Heart left ventricle (tissue), 13 donors: ENCODE data around the gene LEFTY1.

Source experiments
- POLR2A ChIP-seq, 2 donors: fragments of 450-650 bp; IDR thresholded peaks; one replicate each; pipeline ENCODE4 v1.6.1; 2017; ENCODE audit warnings: antibody characterized with exemption in 2 of 2, mild to moderate bottlenecking in 2 of 2, moderate library complexity in 2 of 2
- TF ChIP-seq, protein P1 (sequence below), 12 donors: fragments of 200-600 bp; sonication (generic) in 4 of 12; IDR thresholded peaks; one replicate each; pipeline versions ENCODE4 v1.5.0 to v1.8.0; 2018 to 2022; ENCODE audit warnings: antibody characterized with exemption in 12 of 12, mild to moderate bottlenecking in 5 of 12
- donor health status: ischemic (EF 13 %, LVEDD 7.1; RV severe dilation, severe dysfunction).
- donor health status: DM: no; HTN: yes; CAD: no.
- donor health status: DM: no; HTN: no; CAD: no.
- donor health status: ischemic (EF 25% LVEDD 6.9; RV normal size, moderate dysfunction).
- donor health status: ischemic (EF 25% LVEDD 5.7; RV mildly dilated, moderate dysfunction).
- donor health status: ischemic (EF 35%, LVEDD 5.7; RV mildly dilated, moderate dysfunction).
- donor health status: nonischemic (EF 11% LVEDD 7.7; RV severe dilation, severe dysfunction).
- donor health status: DM: yes; HTN: yes; CAD: no.
- donor health status: PGD.
- donor health status: ischemic (EF 29% LVEDD 5.4; RV normal size, mild dysfunction).
- donor health status: nonischemic (EF 23%, LVEDD 6.1; RV moderate dilation, normal function).

DNA sequence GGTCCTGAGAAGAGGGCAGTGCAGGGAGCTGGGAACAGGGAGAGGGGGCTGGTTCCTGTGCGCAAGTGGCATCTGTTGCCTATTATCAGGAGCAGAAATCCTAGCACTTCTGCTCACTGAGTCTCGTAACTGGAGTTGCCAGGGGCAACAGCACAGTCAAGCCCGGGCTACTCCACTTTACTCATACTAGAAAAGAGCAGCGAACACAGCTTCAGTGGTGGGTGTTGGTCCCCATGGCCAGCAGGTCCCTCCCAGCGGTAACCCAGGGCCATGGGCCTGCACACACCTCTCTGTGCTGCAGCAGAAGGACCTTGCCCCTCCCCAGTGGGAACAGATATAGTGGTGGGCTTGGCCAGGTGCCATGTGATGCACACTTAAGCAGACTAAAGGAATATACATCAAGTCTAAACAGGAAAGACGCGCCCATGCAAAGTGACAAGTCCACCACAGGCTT is 26.6 kb upstream of the LEFTY1 start:
- TF ChIP-seq, protein P1, sequence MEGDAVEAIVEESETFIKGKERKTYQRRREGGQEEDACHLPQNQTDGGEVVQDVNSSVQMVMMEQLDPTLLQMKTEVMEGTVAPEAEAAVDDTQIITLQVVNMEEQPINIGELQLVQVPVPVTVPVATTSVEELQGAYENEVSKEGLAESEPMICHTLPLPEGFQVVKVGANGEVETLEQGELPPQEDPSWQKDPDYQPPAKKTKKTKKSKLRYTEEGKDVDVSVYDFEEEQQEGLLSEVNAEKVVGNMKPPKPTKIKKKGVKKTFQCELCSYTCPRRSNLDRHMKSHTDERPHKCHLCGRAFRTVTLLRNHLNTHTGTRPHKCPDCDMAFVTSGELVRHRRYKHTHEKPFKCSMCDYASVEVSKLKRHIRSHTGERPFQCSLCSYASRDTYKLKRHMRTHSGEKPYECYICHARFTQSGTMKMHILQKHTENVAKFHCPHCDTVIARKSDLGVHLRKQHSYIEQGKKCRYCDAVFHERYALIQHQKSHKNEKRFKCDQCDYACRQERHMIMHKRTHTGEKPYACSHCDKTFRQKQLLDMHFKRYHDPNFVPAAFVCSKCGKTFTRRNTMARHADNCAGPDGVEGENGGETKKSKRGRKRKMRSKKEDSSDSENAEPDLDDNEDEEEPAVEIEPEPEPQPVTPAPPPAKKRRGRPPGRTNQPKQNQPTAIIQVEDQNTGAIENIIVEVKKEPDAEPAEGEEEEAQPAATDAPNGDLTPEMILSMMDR (IDR thresholded peaks at IDR 0.05): no peak
- no peak for TF ChIP-seq POLR2A (IDR thresholded peaks at IDR 0.05)
